Upper lobe of left lung (tissue), 6 donors: ENCODE measurements around the gene ARRB1. TPM values are rescaled to one million over a fixed set of nuclear protein-coding genes. Genes with fewer than 3 reads are reported as not detected.
A peak's percentile ranks its signal among the peaks of the same experiment; 100 is the strongest.

Source experiments
- ATAC-seq, 2 donors: fragments of 200-7000 bp; cut with Tn5 transposase; one replicate each; pipeline ENCODE4 v1.9.1; 2022; ENCODE audit warnings: mild to moderate bottlenecking in 2 of 2, moderate library complexity in 2 of 2; ENCODE audit not compliant: low FRiP score in 2 of 2
- DNase-seq, 2 donors: peaks; one replicate each; pipeline ENCODE4 v3.0.0-alpha.2; 2019 to 2020
- H3K27ac ChIP-seq, 4 donors: fragments of 200-600 bp; sonication (generic); one replicate each; pipeline ENCODE4 v1.5.1; 2016 to 2019
- H3K27me3 ChIP-seq, 4 donors: fragments of 200-600 bp; sonication (generic); one replicate each; pipeline ENCODE4 v1.5.1; 2017 to 2019
- H3K36me3 ChIP-seq, 4 donors: fragments of 200-600 bp; sonication (generic); one replicate each; pipeline ENCODE4 v1.5.1; 2016 to 2019
- H3K4me1 ChIP-seq, 4 donors: fragments of 200-600 bp; sonication (generic); one replicate each; pipeline ENCODE4 v1.5.1; 2018 to 2019
- H3K4me3 ChIP-seq, 4 donors: fragments of 200-600 bp; sonication (generic); one replicate each; pipeline ENCODE4 v1.5.1; 2017 to 2019; ENCODE audit warnings: mild to moderate bottlenecking in 2 of 4, moderate library complexity in 1 of 4
- H3K9me3 ChIP-seq, 4 donors: fragments of 200-600 bp; sonication (generic); one replicate each; pipeline ENCODE4 v1.5.1; 2018 to 2019
- EP300 ChIP-seq, 4 donors: sonication (generic); formaldehyde crosslinking; IDR thresholded peaks; one replicate each; pipeline ENCODE4 v1.5.1; 2017; ENCODE audit warnings: antibody characterized with exemption in 4 of 4, control low read depth in 2 of 4
- POLR2A ChIP-seq, 4 donors: fragments of 450-650 bp; IDR thresholded peaks; one replicate each; pipeline ENCODE4 v1.5.1; 2016 to 2017; ENCODE audit warnings: antibody characterized with exemption in 4 of 4, mild to moderate bottlenecking in 2 of 4
- POLR2AphosphoS5 ChIP-seq, 2 donors: sonication (generic); formaldehyde crosslinking; IDR thresholded peaks; one replicate each; pipeline ENCODE4 v1.5.1; 2017; ENCODE audit warnings: antibody characterized with exemption in 2 of 2
- WGBS, 2 donors: methylation state at CpG; one replicate each; pipeline ENCODE4 v1.1.5; 2017 to 2018; 5-methylcytosine and 5-hydroxymethylcytosine counted together
- total RNA-seq, 6 donors: library from RNA; depleted of rRNA in 4 of 6; stranded (reverse); fragments of >200 nt in 4 of 6; gene quantifications; one replicate each; pipeline versions ENCODE4 v1.1.0 to v1.2.1, GENCODE V29; 2016 to 2021
- TF ChIP-seq, protein P1 (sequence below), 6 experiments: fragments of 450-650 bp in 4 of 6; fragments of 200-600 bp in 2 of 6; sonication (generic) in 2 of 6; IDR thresholded peaks; one replicate each; pipeline ENCODE4 v1.5.1; 2016 to 2019; ENCODE audit warnings: antibody characterized with exemption in 6 of 6
- donor health status: DM: no; HTN: no; CAD: no; lungs with moderate emphysema.
- donor health status: DM: no; HTN: yes; CAD: no; lungs with severe emphysema.

The ARRB1 gene
- total RNA-seq, 6 donors from 2014 or later: 119 to 235 (median 170) TPM

DNA sequence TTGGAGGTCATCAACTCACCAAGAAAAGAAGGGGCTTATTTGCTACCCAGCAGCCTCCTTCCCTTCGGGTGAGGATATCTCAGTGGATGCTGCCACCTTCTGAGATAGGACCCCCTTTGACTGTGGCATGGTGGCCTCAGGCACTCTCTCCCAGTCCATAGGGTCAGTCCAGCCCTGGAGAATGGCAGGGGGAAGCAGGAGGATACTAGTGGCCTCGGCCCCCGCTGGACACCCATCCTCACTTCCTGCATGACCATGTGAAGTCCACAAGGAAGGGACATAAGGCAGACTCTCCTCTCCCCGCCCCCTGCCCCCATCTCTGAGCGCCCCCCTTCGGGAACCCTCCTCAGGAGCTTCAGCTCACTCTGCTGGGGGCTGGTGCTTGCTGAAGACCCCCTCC, 86.5 kb downstream of the ARRB1 start:
- WGBS, 2 donors: 76 to 84% methylated on average over 4 to 6 of the region's 6 CpGs
- Histone ChIP-seq H3K27ac (peak overlapping the region in 2 of 4 donors; percentile 65), H3K4me1 (peaks cover 6 to 38% (median 33%) of the 10 kb centered on the region in 4 donors), H3K4me3 (no peak overlapping the region), H3K27me3 (no peaks in the 10 kb centered on the region), H3K9me3 (no peaks in the 10 kb centered on the region), H3K36me3 (peaks cover 0 to 49% (median 34%) of the 10 kb centered on the region in 4 donors)
- DNase-seq: no peak
- no peak for ATAC-seq
- TF ChIP-seq POLR2AphosphoS5 (IDR thresholded peaks at IDR 0.05) (no peak), EP300 (IDR thresholded peaks at IDR 0.05) (no peak), POLR2A (IDR thresholded peaks at IDR 0.05) (no peak)
- TF ChIP-seq, protein P1, sequence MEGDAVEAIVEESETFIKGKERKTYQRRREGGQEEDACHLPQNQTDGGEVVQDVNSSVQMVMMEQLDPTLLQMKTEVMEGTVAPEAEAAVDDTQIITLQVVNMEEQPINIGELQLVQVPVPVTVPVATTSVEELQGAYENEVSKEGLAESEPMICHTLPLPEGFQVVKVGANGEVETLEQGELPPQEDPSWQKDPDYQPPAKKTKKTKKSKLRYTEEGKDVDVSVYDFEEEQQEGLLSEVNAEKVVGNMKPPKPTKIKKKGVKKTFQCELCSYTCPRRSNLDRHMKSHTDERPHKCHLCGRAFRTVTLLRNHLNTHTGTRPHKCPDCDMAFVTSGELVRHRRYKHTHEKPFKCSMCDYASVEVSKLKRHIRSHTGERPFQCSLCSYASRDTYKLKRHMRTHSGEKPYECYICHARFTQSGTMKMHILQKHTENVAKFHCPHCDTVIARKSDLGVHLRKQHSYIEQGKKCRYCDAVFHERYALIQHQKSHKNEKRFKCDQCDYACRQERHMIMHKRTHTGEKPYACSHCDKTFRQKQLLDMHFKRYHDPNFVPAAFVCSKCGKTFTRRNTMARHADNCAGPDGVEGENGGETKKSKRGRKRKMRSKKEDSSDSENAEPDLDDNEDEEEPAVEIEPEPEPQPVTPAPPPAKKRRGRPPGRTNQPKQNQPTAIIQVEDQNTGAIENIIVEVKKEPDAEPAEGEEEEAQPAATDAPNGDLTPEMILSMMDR (IDR thresholded peaks at IDR 0.05): no peak

DNA sequence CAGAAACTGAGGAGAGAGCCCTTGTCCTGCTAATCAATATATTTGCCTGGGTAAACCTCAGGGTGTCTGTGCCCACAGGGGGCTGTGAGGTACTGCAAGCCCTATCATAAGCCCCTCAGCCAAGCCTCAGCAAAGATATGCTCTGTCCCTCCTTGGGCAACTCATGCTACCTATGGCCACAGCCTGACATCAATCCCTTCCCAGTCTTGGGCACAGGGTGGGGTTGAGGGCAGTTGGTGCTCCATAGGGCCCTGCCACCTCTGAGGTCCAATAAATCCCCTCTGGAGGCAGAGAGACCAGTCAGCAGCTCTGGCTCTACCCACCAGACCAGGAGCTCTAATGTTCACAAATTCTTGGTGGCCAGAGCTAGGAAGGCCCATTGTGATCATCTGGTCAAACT, 87.1 kb downstream of the ARRB1 start:
- peak overlapping the region; percentile 30 to 65 (median 62) for H3K27ac ChIP-seq
- peaks cover 6 to 38% (median 33%) of the 10 kb centered on the region in 4 donors for H3K4me1 ChIP-seq
- ATAC-seq (no peak), DNase-seq (no peak)
- H3K27me3 ChIP-seq: no peaks in the 10 kb centered on the region
- TF ChIP-seq POLR2AphosphoS5 (IDR thresholded peaks at IDR 0.05) (no peak), POLR2A (IDR thresholded peaks at IDR 0.05) (no peak), EP300 (IDR thresholded peaks at IDR 0.05) (no peak)
- TF ChIP-seq, protein P1 (IDR thresholded peaks at IDR 0.05): no peak
- H3K9me3 ChIP-seq: no peaks in the 10 kb centered on the region
- no peak overlapping the region for H3K4me3 ChIP-seq
- H3K36me3 ChIP-seq: peaks cover 0 to 43% (median 30%) of the 10 kb centered on the region in 4 donors

DNA sequence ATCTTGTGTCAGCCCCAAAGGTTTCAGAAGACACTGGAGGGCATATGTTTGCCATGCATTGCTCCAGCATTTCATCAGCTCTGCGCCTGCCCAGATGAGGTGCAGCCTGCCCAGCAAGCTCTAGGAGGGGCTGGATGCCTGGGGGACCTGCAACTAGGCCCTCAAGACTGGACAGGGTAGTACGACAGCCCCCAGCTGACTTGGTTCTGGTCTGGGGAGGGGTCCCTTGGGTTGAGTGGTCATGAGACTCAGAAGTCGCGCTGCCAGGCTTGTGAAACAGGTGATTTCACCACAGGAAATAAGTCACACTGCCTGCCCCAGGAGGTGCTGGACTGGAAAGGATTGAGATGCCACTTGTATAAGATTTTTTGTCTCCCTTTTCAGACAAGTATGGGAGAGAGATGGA, 87.5 kb downstream of the ARRB1 start:
- WGBS, 2 donors: 46 to 77% methylated on average over 4 of the region's 4 CpGs
- peaks cover 0 to 39% (median 28%) of the 10 kb centered on the region in 4 donors for H3K36me3 ChIP-seq
- H3K27me3 ChIP-seq: no peaks in the 10 kb centered on the region
- DNase-seq (peak in 1 of 2 donors; percentile 58), ATAC-seq (no peak)
- H3K9me3 ChIP-seq: no peaks in the 10 kb centered on the region
- peaks cover 6 to 38% (median 33%) of the 10 kb centered on the region in 4 donors for H3K4me1 ChIP-seq
- TF ChIP-seq POLR2AphosphoS5 (IDR thresholded peaks at IDR 0.05): peak in 1 of 2 donors; percentile 16
- TF ChIP-seq, protein P1 (IDR thresholded peaks at IDR 0.05): no peak
- H3K27ac ChIP-seq: peak overlapping the region; percentile 30 to 65 (median 62)
- H3K4me3 ChIP-seq: no peak overlapping the region

DNA sequence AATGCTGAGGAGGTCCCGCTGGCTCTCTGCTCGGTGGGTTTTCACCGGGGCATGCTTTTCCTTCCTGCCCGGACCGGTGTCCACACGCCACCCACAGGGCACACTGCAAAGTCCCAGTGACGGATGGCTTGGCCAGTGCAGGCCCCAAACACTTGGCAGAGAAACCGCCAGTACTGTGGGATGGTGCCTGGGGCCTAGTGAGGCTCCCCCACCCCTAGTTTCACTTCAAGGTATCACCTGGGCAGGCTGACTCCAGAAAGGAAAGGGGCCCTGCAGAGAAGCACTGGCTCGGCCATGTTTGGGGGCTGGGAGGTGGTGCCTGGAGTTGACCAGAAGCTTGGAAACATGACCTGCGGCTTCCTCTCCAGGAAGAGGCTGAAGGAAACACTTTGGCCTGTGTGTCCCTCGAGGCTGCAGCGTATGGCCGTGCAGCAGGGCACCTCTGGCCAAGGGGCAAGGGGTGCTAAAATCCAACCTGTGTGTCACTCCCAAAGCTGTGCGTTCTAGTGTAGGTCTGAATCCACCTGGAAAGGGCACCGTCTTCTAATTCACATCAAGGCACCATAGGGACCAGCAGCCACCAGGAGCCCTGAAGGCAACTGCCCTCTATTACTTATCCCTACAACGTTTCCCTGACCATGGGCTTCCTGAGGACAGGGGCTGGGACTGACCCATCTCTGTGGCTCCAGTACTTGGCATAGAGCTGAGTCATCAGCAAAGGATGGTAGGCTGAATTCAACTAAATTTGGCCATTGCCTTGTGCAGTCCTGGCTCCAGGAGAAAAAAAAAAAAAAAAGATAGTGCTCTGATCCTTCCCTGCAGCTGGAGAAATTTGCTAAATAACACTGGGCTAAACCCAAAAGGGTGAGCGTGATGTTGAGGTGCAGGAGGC, 88.3 kb downstream of the ARRB1 start:
- no peak for DNase-seq

DNA sequence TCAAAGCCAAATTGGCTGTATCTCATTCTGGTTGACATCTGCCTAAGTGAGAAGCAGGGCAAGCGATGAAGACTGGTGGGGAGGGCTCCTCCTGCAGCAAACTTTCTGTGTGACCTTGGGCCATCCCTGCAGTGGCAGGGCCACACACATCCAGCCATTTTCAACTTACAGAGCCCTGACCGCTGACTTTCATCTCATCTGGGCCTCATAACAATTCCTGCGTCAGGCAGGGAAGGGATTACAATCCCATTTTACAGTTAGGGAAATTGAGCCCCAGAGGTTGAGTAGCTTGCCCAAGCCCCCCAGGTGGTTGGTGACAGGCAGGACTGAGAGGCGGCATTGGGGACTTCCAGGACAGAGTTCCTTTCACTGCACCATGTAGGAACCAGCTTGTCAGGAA, 89.0 kb downstream of the ARRB1 start:
- Histone ChIP-seq H3K4me3 (no peak overlapping the region), H3K36me3 (peaks cover 0 to 24% (median 18%) of the 10 kb centered on the region in 4 donors), H3K27ac (peak overlapping the region in 1 of 4 donors; percentile 22), H3K9me3 (no peaks in the 10 kb centered on the region), H3K27me3 (no peaks in the 10 kb centered on the region), H3K4me1 (peaks cover 6 to 38% (median 31%) of the 10 kb centered on the region in 4 donors)
- ATAC-seq (no peak), DNase-seq (no peak)
- TF ChIP-seq POLR2A (IDR thresholded peaks at IDR 0.05) (no peak), POLR2AphosphoS5 (IDR thresholded peaks at IDR 0.05) (no peak), EP300 (IDR thresholded peaks at IDR 0.05) (no peak)
- TF ChIP-seq, protein P1 (IDR thresholded peaks at IDR 0.05): no peak
- WGBS, 2 donors: 83 to 86% methylated on average over 1 to 4 of the region's 4 CpGs

More for the DNA sequence above, 88.3 kb downstream of the ARRB1 start:
- H3K9me3 ChIP-seq: no peaks in the 10 kb centered on the region
- 48 to 56% methylated on average over 14 to 17 of the region's 17 CpGs for WGBS, 2 donors
- H3K4me1 ChIP-seq: peaks cover 6 to 38% (median 33%) of the 10 kb centered on the region in 4 donors
- H3K27me3 ChIP-seq: no peaks in the 10 kb centered on the region
- H3K4me3 ChIP-seq: no peak overlapping the region
- H3K27ac ChIP-seq: peak overlapping the region in 1 of 4 donors; percentile 20
- ATAC-seq: peak in 1 of 2 donors; percentile 15
- TF ChIP-seq POLR2AphosphoS5 (IDR thresholded peaks at IDR 0.05): peak in 1 of 2 donors; percentile 17
- no peak for TF ChIP-seq POLR2A (IDR thresholded peaks at IDR 0.05)
- H3K36me3 ChIP-seq: peaks cover 0 to 31% (median 23%) of the 10 kb centered on the region in 4 donors
